ENCODE results near the gene VMO1.

DNA sequence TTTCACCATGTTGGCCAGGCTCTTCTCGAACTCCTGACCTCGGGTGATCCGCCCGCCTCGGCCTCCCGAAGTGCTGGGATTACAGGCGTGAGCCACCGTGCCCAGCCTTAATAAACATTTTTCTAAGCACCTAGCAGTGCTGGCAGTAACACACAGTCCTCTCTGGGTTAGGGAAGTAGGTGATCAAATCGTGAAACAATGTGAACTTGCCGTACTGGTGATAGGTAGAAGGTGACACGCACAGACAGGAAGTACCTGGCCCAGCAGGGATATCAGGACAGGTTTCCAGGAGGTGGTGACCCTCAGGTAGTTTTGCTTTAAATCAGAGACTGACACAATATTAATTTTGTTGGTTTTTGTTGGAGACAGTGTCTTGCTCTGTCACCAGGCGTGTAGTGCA, 25.3 kb upstream of the VMO1 start:
- TF ChIP-seq, protein P1, sequence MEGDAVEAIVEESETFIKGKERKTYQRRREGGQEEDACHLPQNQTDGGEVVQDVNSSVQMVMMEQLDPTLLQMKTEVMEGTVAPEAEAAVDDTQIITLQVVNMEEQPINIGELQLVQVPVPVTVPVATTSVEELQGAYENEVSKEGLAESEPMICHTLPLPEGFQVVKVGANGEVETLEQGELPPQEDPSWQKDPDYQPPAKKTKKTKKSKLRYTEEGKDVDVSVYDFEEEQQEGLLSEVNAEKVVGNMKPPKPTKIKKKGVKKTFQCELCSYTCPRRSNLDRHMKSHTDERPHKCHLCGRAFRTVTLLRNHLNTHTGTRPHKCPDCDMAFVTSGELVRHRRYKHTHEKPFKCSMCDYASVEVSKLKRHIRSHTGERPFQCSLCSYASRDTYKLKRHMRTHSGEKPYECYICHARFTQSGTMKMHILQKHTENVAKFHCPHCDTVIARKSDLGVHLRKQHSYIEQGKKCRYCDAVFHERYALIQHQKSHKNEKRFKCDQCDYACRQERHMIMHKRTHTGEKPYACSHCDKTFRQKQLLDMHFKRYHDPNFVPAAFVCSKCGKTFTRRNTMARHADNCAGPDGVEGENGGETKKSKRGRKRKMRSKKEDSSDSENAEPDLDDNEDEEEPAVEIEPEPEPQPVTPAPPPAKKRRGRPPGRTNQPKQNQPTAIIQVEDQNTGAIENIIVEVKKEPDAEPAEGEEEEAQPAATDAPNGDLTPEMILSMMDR (conservative IDR thresholded peaks at IDR 0.05; ENCODE audit: low read length): no peak
- no peak for TF ChIP-seq EZH2phosphoT487 (IDR thresholded peaks at IDR 0.05; ENCODE audit: borderline replicate concordance)

Measured in Loucy (cell line).